Fibroblast of lung (primary cell): Measurements from ENCODE around the gene TACC2.
"Not testable (repeated sequence)": the region's sequence is repeated elsewhere in the genome, so short reads cannot be mapped to it uniquely, and the experiment has no call there.

ENCODE experiments used
- CTCF ChIP-seq, 2 donors: IDR thresholded peaks in 1 of 2; conservative IDR thresholded peaks in 1 of 2; 1 replicate in 1 of 2; 2 replicates in 1 of 2; pipeline ENCODE4 v1.5.1; 2011 to 2012; ENCODE audit warnings: low read length in 2 of 2, control low read depth in 1 of 2, inconsistent platforms in 1 of 2, low read depth in 1 of 2, mild to moderate bottlenecking in 1 of 2
- EZH2 ChIP-seq: IDR thresholded peaks from 2 replicates; pipeline ENCODE4 v1.5.1; 2012; ENCODE audit warnings: low read length, control low read depth, mild to moderate bottlenecking; ENCODE audit errors: missing control alignments

GRCh38 chr10:121991727-121992126 is 2.8 kb downstream of the TACC2 start:
- TF ChIP-seq CTCF (conservative IDR thresholded peaks at IDR 0.05 in 1 of 2, IDR thresholded peaks at IDR 0.05 in 1 of 2; ENCODE audit: low read depth in 1 of 2, low read length in 2 of 2); EZH2: not testable (repeated sequence)
